LoVo (cell line): ENCODE data around the gene PIGQ.

Experiments used
- DNase-seq: peaks from one replicate; pipeline ENCODE4 v3.0.0-alpha.2; 2016; ENCODE audit warnings: low spot score

Gene PIGQ

DNA sequence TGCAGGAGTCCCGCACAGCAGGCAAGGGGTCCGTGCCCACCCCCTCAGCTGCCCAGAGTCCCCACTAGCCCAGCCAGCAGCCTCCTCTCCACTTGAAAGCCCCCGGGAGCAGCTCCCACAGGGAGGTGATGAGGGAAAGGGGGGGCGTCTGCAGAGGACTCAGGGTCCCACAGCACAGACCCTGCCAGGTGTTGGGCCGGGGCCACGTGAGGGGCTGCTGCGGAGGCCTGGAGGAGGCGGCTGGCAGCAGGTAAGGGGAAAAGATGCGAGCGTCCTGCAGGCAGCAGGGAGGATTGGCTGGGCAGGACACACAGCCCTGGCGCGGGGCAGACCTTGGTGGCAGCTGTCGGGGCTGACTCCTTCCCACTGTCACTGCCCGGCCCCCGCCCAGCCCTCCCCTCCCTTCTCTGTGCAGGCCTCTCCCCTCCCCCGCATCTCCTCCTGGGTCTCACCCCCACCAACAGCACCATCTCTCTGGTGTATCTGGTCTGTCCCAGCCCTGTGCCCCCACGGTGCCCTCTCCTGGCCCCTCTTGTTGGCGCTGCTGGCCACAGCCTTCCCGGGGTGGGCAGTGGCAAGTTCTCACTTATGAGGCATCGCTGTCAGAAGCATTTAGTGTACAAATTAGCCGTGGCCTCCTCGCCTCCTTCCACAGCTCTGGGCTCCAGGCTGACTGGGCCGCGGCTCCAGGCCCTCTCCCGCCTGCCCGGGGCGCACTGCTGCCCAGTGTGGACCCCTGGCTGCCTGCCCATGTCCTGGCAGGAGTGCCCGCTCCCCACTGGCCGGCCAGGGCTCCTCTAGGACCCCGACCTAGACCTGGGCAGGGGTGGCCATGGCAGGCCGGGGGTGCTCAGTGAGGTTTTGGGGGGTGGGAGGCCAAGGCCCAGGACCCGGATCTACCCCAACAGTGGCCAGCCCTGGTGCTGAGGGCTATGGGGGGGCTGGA, 14.0 kb upstream of the PIGQ start:
- no peak for DNase-seq

- DNase-seq, result no peak
These were observed 13.1 kb upstream of the PIGQ start for GRCh38 chr16:556474-557173.

GRCh38 chr16:557463-558297, 12.1 kb upstream of the PIGQ start:
- DNase-seq, result no peak

- no peak for DNase-seq
These were observed 11.3 kb upstream of the PIGQ start for GRCh38 chr16:558298-559020.

DNA sequence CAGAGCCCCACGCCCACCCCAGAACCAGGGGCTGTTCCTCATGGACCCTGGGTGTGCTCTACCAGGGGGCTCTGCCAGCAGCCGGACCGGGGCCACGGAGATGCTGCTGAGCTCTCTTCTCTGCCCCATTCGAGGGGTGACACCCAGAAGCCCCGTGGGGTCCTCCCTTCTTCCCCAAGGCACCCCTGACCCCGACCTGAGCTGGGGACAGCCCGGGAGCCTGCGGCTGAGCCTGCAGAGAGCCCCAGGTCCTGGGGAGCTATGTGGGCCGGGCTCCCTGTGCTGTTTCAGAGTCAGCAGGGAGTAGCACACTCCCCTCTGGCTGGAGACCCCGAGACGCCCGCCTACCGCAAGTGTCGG, 10.8 kb upstream of the PIGQ start:
- DNase-seq, result no peak

GRCh38 chr16:559411-560203, 10.2 kb upstream of the PIGQ start:
- DNase-seq, result no peak

GRCh38 chr16:560204-560700, 9.5 kb upstream of the PIGQ start, which contains the start of gene PRR35:
Gene PRR35, plus strand, starts transcription at chr16:560394. Its CDS starts 2,901 bp downstream, at chr16:563295.
- no peak for DNase-seq

DNA sequence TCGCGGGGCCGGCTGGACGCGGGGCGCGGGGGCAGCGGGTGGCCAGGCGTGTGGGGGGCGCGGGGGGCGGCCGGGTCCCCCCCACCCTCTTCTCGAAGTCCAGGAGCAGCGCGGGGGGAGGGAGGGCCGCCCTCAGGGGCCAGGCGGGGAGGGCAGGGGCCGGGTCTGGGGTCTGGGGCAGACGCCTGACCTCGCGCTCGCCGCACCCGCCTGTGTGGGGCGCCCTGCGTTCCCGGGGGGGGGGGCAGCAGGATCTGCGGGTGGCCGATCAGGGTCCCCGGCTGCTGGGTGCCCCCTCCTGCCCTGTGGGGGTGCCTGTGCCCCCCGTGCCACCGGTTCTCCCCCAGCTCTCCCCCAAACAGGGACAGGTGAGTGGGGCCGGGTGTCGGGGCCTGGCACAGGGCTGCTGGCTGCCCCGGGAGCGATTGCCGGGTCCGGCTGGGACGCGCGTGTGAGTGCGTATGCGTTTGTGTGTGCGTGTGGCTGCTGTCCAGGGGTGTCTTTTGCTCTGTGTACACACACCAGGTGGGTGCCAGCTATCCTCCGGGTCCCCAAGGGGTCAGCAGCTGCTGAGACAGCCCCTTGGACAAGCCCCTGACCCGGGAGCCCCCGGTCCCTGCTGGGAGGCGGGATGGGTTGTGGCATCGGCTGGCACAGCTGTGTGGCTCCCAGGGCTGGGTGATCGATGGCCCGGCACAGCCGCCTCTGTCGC, 8.9 kb upstream of the PIGQ start:
- no peak for DNase-seq

DNA sequence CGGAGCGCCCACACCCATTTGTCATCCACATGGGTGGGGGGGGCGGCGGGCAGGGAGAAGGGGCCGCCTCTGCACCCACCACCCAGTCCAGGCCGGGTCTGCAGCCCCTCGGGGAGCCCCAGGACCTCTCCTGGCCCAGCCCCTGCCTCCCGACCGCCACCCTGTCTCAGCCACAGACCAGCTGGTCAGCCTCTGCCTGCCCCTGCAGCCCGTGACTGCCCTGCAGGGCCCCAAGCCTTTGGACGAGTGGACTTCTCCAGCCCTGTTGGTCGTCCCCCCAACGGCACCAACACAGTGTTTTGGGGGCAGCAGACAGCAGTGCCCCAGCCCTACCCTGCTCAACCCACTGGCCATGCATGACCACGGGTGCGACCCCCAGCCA, 8.4 kb upstream of the PIGQ start:
- DNase-seq, result no peak

GRCh38 chr16:561957-562938, 7.5 kb upstream of the PIGQ start:
- no peak for DNase-seq

DNA sequence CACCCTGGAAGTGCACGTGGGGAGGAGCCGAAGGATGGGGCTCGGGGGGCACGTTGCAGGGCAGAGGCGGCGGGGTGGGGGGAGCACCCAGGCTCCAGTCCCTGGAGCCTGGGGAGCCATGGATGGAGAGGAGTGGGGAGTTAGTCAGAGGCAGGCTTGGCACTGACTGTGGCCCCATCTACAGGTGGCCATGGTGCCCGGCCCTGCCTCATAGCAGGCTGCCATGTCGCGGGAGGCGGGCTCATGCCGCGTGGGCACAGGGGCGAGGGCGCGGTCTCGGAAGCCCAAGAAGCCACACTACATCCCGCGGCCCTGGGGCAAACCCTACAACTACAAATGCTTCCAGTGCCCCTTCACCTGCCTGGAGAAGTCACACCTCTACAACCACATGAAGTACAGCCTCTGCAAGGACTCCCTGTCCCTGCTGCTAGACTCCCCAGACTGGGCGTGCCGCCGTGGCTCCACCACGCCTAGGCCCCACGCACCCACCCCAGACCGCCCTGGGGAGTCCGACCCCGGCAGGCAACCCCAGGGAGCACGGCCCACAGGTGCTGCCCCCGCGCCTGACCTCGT, 6.6 kb upstream of the PIGQ start:
- DNase-seq, result no peak

GRCh38 chr16:564690-565418, 4.9 kb upstream of the PIGQ start:
- DNase-seq, result no peak

GRCh38 chr16:565419-566330, 4.1 kb upstream of the PIGQ start:
- DNase-seq, result no peak

DNA sequence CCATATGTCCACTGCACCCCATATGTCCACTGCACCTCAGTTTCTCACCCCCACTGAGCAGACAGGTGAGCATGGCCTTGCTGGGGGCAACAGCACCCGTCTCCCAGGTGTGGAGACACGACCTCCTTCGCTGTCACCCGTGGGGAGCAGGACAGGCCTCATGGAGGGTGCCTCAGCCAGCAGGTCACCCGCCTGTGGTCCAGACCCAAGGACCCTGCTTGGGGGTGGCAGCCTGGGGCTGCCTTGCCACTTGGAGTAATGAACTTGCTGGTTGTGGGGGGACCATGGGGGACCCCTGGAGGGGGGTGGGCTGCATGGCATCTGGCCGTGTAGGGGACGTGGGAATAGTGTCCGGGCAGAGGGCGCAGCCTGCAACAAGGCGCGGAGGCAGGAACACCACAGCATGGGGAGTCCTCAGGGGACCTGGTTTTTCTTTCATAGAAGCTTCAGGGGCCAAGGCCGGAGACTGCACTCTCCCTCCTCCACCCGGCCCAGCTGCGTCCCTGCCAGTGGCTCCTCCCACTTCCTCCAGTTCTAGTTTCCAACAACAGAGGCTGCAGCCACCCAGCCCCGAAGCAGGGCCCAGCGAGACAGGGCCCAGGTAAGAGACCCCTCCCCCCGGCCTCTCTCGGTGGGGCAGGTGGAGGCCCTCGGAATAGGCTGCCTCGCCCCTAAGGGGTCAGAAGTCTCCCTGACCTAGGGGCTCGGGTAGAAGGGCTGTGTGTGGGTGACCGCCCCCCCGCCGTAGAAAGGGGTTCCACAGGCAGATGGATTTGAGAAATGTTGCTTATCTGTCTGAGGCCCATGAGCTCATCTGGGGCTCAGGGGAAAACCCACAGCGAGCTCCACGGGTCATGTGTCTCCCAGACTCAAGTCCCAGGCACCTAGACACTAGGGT, 3.0 kb upstream of the PIGQ start, which contains the start of gene NHLRC4:
Gene NHLRC4, plus strand, starts transcription at position 531 of the 898 bp plus-strand sequence. CDS start 1,043 bp downstream, outside the sequence.
- DNase-seq, result no peak
